ENCODE measurements around the gene RPL27A.

The RPL27A gene

GRCh38 chr11:8720868-8721608 lies 38.4 kb downstream of the RPL27A start:
- DNase-seq = peak; percentile 17

GRCh38 chr11:8721609-8722500 lies 39.3 kb downstream of the RPL27A start:
- DNase-seq = peak; percentile 46

GRCh38 chr11:8722809-8723208 lies 40.2 kb downstream of the RPL27A start:
- DNase-seq = no peak

- DNase-seq = no peak
Measured at GRCh38 chr11:8723711-8724110, 41.1 kb downstream of the RPL27A start.

- no peak for DNase-seq
Measured at GRCh38 chr11:8724682-8725081, 42.1 kb downstream of the RPL27A start.

GRCh38 chr11:8726395-8726794 lies 43.8 kb downstream of the RPL27A start:
- DNase-seq = no peak

- DNase-seq = no peak
Measured at GRCh38 chr11:8728563-8728962, 46.0 kb downstream of the RPL27A start.

- DNase-seq = no peak
Measured at GRCh38 chr11:8729067-8729466, 46.5 kb downstream of the RPL27A start.

GRCh38 chr11:8729837-8730696 lies 47.5 kb downstream of the RPL27A start:
- no peak for DNase-seq

- DNase-seq = no peak
Measured at GRCh38 chr11:8730697-8731020, 48.1 kb downstream of the RPL27A start.

GRCh38 chr11:8731647-8732323 lies 49.2 kb downstream of the RPL27A start:
- DNase-seq = no peak

- DNase-seq = no peak
Measured at GRCh38 chr11:8732324-8732670, 49.7 kb downstream of the RPL27A start.

GRCh38 chr11:8732748-8733241 lies 50.2 kb downstream of the RPL27A start:
- no peak for DNase-seq

- no peak for DNase-seq
Measured at GRCh38 chr11:8733852-8734251, 51.3 kb downstream of the RPL27A start.

GRCh38 chr11:8735094-8735493 lies 52.5 kb downstream of the RPL27A start:
- DNase-seq = no peak

- no peak for DNase-seq
Measured at GRCh38 chr11:8739309-8739793, 56.8 kb downstream of the RPL27A start.

Measured in right kidney (tissue), 1 donor.